GM12874 (cell line): ENCODE data around the gene IGF2BP2.

Experiments
- CTCF ChIP-seq: IDR thresholded peaks from 2 replicates; pipeline ENCODE4 v1.5.1; 2011; ENCODE audit warnings: low read depth, mild to moderate bottlenecking, control low read depth, low read length, moderate library complexity; ENCODE audit not compliant: insufficient read depth

The IGF2BP2 gene

GRCh38 chr3:185740133-185740532, 84.7 kb downstream of the IGF2BP2 start:
- no peak for TF ChIP-seq CTCF

- no peak for TF ChIP-seq CTCF
Observed at GRCh38 chr3:185739264-185739701, 85.6 kb downstream of the IGF2BP2 start.

- no peak for TF ChIP-seq CTCF
Observed at GRCh38 chr3:185737740-185738680, 86.8 kb downstream of the IGF2BP2 start.

- no peak for TF ChIP-seq CTCF
Observed at GRCh38 chr3:185737020-185737419, 87.8 kb downstream of the IGF2BP2 start.

- no peak for TF ChIP-seq CTCF
Observed at GRCh38 chr3:185734725-185735096, 90.1 kb downstream of the IGF2BP2 start.

- TF ChIP-seq CTCF = peak; percentile 36; the same call in 1 of the 2 replicates
Observed at GRCh38 chr3:185733980-185734724, 90.7 kb downstream of the IGF2BP2 start.

GRCh38 chr3:185732782-185733181, 92.1 kb downstream of the IGF2BP2 start:
- no peak for TF ChIP-seq CTCF
